GM12874 (cell line): ENCODE data around the gene EBF3.

Experiments used
- CTCF ChIP-seq: IDR thresholded peaks from 2 replicates; pipeline ENCODE4 v1.5.1; 2011; ENCODE audit warnings: low read depth, mild to moderate bottlenecking, control low read depth, low read length, moderate library complexity; ENCODE audit not compliant: insufficient read depth

EBF3 gene

GRCh38 chr10:129787557-129787956, 176.5 kb downstream of the EBF3 start:
- no peak for TF ChIP-seq CTCF

- TF ChIP-seq CTCF: no peak
Observed at GRCh38 chr10:129786216-129786615, 177.9 kb downstream of the EBF3 start.

- no peak for TF ChIP-seq CTCF
Observed at GRCh38 chr10:129785536-129785981, 178.5 kb downstream of the EBF3 start.
